GM23338 (cell line): ENCODE data around the gene TRAF5. TPM values are rescaled to one million over a fixed set of nuclear protein-coding genes. Genes with fewer than 3 reads are reported as not detected.

ENCODE experiments used
- ATAC-seq: fragments of 200-7000 bp; cut with Tn5 transposase; 3 replicates; pipeline ENCODE4 v1.9.1; 2020
- DNase-seq: peaks from one replicate; pipeline ENCODE4 v3.0.0-alpha.2; 2015; ENCODE audit warnings: low spot score
- H2AFZ ChIP-seq: fragments of 200-600 bp; sonication (generic); 2 replicates; pipeline ENCODE4 v1.8.0; 2016; ENCODE audit warnings: antibody characterized with exemption, mild to moderate bottlenecking, moderate library complexity
- H3F3A ChIP-seq: fragments of 200-600 bp; sonication (generic); replicated peaks from 2 replicates; pipeline ENCODE4 v1.8.0; 2017; ENCODE audit warnings: antibody characterized with exemption, mixed run types, low read depth
- H3K27ac ChIP-seq: fragments of 200-600 bp; sonication (generic); 2 replicates; pipeline ENCODE4 v1.6.1; 2016; ENCODE audit warnings: low read depth
- H3K27me3 ChIP-seq: fragments of 200-600 bp; sonication (generic); 2 replicates; pipeline ENCODE4 v1.8.0; 2016; ENCODE audit warnings: mild to moderate bottlenecking, mixed run types, moderate library complexity; ENCODE audit not compliant: insufficient read depth
- H3K36me3 ChIP-seq: fragments of 200-600 bp; sonication (generic); 2 replicates; pipeline ENCODE4 v1.8.0; 2016; ENCODE audit warnings: mild to moderate bottlenecking; ENCODE audit not compliant: insufficient read depth
- H3K4me1 ChIP-seq: fragments of 200-600 bp; sonication (generic); 2 replicates; pipeline ENCODE4 v1.8.0; 2016; ENCODE audit warnings: mild to moderate bottlenecking, moderate library complexity; ENCODE audit not compliant: insufficient read depth
- H3K4me2 ChIP-seq: fragments of 200-600 bp; sonication (generic); 2 replicates; pipeline ENCODE4 v1.7.1; 2017; ENCODE audit warnings: mixed run types
- H3K4me3 ChIP-seq: fragments of 200-600 bp; sonication (generic); 2 replicates; pipeline ENCODE4 v1.6.1; 2016; ENCODE audit warnings: mixed run types
- H3K79me2 ChIP-seq: fragments of 200-600 bp; sonication (generic); replicated peaks from 2 replicates; pipeline ENCODE4 v1.8.0; 2017; ENCODE audit warnings: mild to moderate bottlenecking; ENCODE audit not compliant: insufficient read depth
- H3K9me2 ChIP-seq: fragments of 200-600 bp; sonication (generic); 2 replicates; pipeline ENCODE4 v1.8.0; 2017; ENCODE audit not compliant: insufficient read depth
- H4K20me1 ChIP-seq: fragments of 200-600 bp; sonication (generic); replicated peaks from 2 replicates; pipeline ENCODE4 v1.8.0; 2017; ENCODE audit warnings: mild to moderate bottlenecking; ENCODE audit not compliant: insufficient read depth
- H3K27ac Mint-ChIP-seq: 2 replicates; pipeline ENCODE4 v1.8.0; 2020; ENCODE audit warnings: inconsistent platforms, mild to moderate bottlenecking, moderate library complexity, mixed read lengths
- H3K27me3 Mint-ChIP-seq: 3 replicates; pipeline ENCODE4 v1.8.0; 2022; ENCODE audit warnings: low read depth, mild to moderate bottlenecking, moderate library complexity, mixed read lengths, inconsistent platforms; ENCODE audit not compliant: insufficient read depth, poor library complexity
- H3K36me3 Mint-ChIP-seq: 3 replicates; pipeline ENCODE4 v1.8.0; 2021; ENCODE audit warnings: low read depth, mild to moderate bottlenecking, inconsistent platforms, moderate library complexity, mixed read lengths
- H3K4me1 Mint-ChIP-seq: 3 replicates; pipeline ENCODE4 v1.8.0; 2020; ENCODE audit warnings: mild to moderate bottlenecking, inconsistent platforms, mixed read lengths
- H3K4me3 Mint-ChIP-seq: 3 replicates; pipeline ENCODE4 v1.8.0; 2021; ENCODE audit warnings: moderate library complexity, mild to moderate bottlenecking, inconsistent platforms, mixed read lengths
- H3K9me3 Mint-ChIP-seq: 3 replicates; pipeline ENCODE4 v1.8.0; 2020; ENCODE audit warnings: moderate library complexity, mild to moderate bottlenecking, inconsistent platforms, mixed read lengths
- CREB1 ChIP-seq: fragments of 250-450 bp; sonication (Bioruptor Pico); IDR thresholded peaks from 2 replicates; pipeline ENCODE4 v1.5.0; 2020; ENCODE audit warnings: low read depth, mild to moderate bottlenecking, moderate library complexity
- EZH2 ChIP-seq: fragments of 200-600 bp; sonication (generic); IDR thresholded peaks from one replicate; pipeline ENCODE4 v1.8.0; 2017; ENCODE audit warnings: antibody characterized with exemption, mild to moderate bottlenecking, low read depth; ENCODE audit not compliant: unreplicated experiment
- EZH2phosphoT487 ChIP-seq: fragments of 200-600 bp; sonication (generic); IDR thresholded peaks from one replicate; pipeline ENCODE4 v1.8.1; 2018; ENCODE audit warnings: antibody characterized with exemption; ENCODE audit not compliant: unreplicated experiment
- JUNB ChIP-seq: IDR thresholded peaks from one replicate; pipeline ENCODE4 v1.6.1; 2016; ENCODE audit warnings: antibody characterized with exemption; ENCODE audit not compliant: unreplicated experiment
- NANOG ChIP-seq: IDR thresholded peaks from 2 replicates; pipeline ENCODE4 v1.6.1; 2016; ENCODE audit warnings: antibody characterized with exemption, borderline replicate concordance
- POLR2AphosphoS5 ChIP-seq: IDR thresholded peaks from 2 replicates; pipeline ENCODE4 v1.6.1; 2016; ENCODE audit warnings: antibody characterized with exemption, low read depth
- STAT1 ChIP-seq: IDR thresholded peaks from one replicate; pipeline ENCODE4 v1.6.1; 2016; ENCODE audit warnings: antibody characterized with exemption; ENCODE audit not compliant: unreplicated experiment
- ZNF114 ChIP-seq: fragments of 250-450 bp; sonication (Bioruptor Pico); IDR thresholded peaks from 2 replicates; pipeline ENCODE4 v1.5.0; 2020; ENCODE audit warnings: mild to moderate bottlenecking, moderate library complexity
- ZNF331 ChIP-seq: fragments of 250-450 bp; sonication (Bioruptor Pico); IDR thresholded peaks from 2 replicates; pipeline ENCODE4 v1.5.0; 2020; ENCODE audit warnings: low read depth, mild to moderate bottlenecking, moderate library complexity
- polyA plus RNA-seq: library from polyadenylated mRNA; unstranded; fragments of >200 nt; fragmentation: Nextera tagmentation; extraction: Ambion mirVana; gene quantifications from 2 replicates; pipeline ENCODE4 v1.2.1, GENCODE V29; 2016
- total RNA-seq: library from RNA; depleted of rRNA; stranded (reverse); fragments of >200 nt; shearing (Covaris generic); gene quantifications from 2 replicates; pipeline ENCODE4 v1.2.3, GENCODE V29; 2014
- TF ChIP-seq, protein P1 (sequence below), 2 experiments: fragments of 200-600 bp in 1 of 2; sonication (generic) in 1 of 2; conservative IDR thresholded peaks; 2 replicates each; pipeline versions ENCODE4 v1.5.1 to v1.6.1; 2016 to 2017; ENCODE audit warnings: antibody characterized with exemption in 2 of 2, low read depth in 2 of 2, mild to moderate bottlenecking in 2 of 2, moderate library complexity in 1 of 2
- TF ChIP-seq, protein P2 (sequence below): fragments of 250-450 bp; sonication (Bioruptor Pico); IDR thresholded peaks from 2 replicates; pipeline ENCODE4 v1.5.0; 2020; ENCODE audit warnings: mild to moderate bottlenecking, moderate library complexity
- TF ChIP-seq, protein P3 (sequence below): IDR thresholded peaks from one replicate; pipeline ENCODE4 v1.6.1; 2018; ENCODE audit warnings: antibody characterized with exemption; ENCODE audit not compliant: unreplicated experiment
- TF ChIP-seq, protein P4 (sequence below): IDR thresholded peaks from 2 replicates; pipeline ENCODE4 v1.6.1; 2016; ENCODE audit warnings: antibody characterized with exemption

TRAF5 gene
- total and polyA plus RNA-seq, 2 experiments from 2014 or later, result 9.2 to 18.9 TPM

- Mint-ChIP-seq H3K36me3 (peaks cover 18% of the 10 kb centered on the region), H3K4me3 (peak overlapping the region; percentile 10; the same call in 1 of the 3 replicates), H3K9me3 (peaks cover 6% of the 10 kb centered on the region; the same call in 2 of the 3 replicates), H3K27me3 (peaks cover 8% of the 10 kb centered on the region), H3K4me1 (peaks cover 25% of the 10 kb centered on the region), H3K27ac (peak overlapping the region; percentile 46; the same call in 1 of the 2 replicates)
- Histone ChIP-seq H4K20me1 (no peaks in the 10 kb centered on the region), H3K4me3 (no peak overlapping the region), H3K79me2 (no peaks in the 10 kb centered on the region), H3K27ac (no peak overlapping the region), H3K4me1 (peaks cover 13% of the 10 kb centered on the region), H3F3A (no peaks in the 10 kb centered on the region), H3K4me2 (no peak overlapping the region), H2AFZ (no peak overlapping the region), H3K9me2 (no peaks in the 10 kb centered on the region), H3K36me3 (no peaks in the 10 kb centered on the region; the same call in 1 of the 2 replicates), H3K27me3 (peaks cover 8% of the 10 kb centered on the region; the same call in 1 of the 2 replicates)
- no peak for TF ChIP-seq ZNF331 (CRISPR knock-in tag)
- TF ChIP-seq, protein P1, sequence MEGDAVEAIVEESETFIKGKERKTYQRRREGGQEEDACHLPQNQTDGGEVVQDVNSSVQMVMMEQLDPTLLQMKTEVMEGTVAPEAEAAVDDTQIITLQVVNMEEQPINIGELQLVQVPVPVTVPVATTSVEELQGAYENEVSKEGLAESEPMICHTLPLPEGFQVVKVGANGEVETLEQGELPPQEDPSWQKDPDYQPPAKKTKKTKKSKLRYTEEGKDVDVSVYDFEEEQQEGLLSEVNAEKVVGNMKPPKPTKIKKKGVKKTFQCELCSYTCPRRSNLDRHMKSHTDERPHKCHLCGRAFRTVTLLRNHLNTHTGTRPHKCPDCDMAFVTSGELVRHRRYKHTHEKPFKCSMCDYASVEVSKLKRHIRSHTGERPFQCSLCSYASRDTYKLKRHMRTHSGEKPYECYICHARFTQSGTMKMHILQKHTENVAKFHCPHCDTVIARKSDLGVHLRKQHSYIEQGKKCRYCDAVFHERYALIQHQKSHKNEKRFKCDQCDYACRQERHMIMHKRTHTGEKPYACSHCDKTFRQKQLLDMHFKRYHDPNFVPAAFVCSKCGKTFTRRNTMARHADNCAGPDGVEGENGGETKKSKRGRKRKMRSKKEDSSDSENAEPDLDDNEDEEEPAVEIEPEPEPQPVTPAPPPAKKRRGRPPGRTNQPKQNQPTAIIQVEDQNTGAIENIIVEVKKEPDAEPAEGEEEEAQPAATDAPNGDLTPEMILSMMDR (conservative IDR thresholded peaks at IDR 0.05; ENCODE audit: low read depth in 2 of 2), result no peak
- TF ChIP-seq ZNF114 (CRISPR knock-in tag), result no peak
- TF ChIP-seq, protein P2, sequence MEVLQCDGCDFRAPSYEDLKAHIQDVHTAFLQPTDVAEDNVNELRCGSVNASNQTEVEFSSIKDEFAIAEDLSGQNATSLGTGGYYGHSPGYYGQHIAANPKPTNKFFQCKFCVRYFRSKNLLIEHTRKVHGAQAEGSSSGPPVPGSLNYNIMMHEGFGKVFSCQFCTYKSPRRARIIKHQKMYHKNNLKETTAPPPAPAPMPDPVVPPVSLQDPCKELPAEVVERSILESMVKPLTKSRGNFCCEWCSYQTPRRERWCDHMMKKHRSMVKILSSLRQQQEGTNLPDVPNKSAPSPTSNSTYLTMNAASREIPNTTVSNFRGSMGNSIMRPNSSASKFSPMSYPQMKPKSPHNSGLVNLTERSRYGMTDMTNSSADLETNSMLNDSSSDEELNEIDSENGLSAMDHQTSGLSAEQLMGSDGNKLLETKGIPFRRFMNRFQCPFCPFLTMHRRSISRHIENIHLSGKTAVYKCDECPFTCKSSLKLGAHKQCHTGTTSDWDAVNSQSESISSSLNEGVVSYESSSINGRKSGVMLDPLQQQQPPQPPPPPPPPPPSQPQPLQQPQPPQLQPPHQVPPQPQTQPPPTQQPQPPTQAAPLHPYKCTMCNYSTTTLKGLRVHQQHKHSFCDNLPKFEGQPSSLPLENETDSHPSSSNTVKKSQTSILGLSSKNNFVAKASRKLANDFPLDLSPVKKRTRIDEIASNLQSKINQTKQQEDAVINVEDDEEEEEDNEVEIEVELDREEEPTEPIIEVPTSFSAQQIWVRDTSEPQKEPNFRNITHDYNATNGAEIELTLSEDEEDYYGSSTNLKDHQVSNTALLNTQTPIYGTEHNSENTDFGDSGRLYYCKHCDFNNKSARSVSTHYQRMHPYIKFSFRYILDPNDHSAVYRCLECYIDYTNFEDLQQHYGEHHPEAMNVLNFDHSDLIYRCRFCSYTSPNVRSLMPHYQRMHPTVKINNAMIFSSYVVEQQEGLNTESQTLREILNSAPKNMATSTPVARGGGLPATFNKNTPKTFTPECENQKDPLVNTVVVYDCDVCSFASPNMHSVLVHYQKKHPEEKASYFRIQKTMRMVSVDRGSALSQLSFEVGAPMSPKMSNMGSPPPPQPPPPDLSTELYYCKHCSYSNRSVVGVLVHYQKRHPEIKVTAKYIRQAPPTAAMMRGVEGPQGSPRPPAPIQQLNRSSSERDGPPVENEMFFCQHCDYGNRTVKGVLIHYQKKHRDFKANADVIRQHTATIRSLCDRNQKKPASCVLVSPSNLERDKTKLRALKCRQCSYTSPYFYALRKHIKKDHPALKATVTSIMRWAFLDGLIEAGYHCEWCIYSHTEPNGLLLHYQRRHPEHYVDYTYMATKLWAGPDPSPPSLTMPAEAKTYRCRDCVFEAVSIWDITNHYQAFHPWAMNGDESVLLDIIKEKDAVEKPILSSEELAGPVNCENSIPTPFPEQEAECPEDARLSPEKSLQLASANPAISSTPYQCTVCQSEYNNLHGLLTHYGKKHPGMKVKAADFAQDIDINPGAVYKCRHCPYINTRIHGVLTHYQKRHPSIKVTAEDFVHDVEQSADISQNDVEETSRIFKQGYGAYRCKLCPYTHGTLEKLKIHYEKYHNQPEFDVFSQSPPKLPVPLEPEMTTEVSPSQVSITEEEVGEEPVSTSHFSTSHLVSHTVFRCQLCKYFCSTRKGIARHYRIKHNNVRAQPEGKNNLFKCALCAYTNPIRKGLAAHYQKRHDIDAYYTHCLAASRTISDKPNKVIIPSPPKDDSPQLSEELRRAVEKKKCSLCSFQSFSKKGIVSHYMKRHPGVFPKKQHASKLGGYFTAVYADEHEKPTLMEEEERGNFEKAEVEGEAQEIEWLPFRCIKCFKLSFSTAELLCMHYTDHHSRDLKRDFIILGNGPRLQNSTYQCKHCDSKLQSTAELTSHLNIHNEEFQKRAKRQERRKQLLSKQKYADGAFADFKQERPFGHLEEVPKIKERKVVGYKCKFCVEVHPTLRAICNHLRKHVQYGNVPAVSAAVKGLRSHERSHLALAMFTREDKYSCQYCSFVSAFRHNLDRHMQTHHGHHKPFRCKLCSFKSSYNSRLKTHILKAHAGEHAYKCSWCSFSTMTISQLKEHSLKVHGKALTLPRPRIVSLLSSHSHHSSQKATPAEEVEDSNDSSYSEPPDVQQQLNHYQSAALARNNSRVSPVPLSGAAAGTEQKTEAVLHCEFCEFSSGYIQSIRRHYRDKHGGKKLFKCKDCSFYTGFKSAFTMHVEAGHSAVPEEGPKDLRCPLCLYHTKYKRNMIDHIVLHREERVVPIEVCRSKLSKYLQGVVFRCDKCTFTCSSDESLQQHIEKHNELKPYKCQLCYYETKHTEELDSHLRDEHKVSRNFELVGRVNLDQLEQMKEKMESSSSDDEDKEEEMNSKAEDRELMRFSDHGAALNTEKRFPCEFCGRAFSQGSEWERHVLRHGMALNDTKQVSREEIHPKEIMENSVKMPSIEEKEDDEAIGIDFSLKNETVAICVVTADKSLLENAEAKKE, result no peak
- no peak for TF ChIP-seq EZH2phosphoT487
- no peak for TF ChIP-seq NANOG
- no peak for TF ChIP-seq POLR2AphosphoS5
- TF ChIP-seq STAT1, result no peak
- TF ChIP-seq, protein P3, sequence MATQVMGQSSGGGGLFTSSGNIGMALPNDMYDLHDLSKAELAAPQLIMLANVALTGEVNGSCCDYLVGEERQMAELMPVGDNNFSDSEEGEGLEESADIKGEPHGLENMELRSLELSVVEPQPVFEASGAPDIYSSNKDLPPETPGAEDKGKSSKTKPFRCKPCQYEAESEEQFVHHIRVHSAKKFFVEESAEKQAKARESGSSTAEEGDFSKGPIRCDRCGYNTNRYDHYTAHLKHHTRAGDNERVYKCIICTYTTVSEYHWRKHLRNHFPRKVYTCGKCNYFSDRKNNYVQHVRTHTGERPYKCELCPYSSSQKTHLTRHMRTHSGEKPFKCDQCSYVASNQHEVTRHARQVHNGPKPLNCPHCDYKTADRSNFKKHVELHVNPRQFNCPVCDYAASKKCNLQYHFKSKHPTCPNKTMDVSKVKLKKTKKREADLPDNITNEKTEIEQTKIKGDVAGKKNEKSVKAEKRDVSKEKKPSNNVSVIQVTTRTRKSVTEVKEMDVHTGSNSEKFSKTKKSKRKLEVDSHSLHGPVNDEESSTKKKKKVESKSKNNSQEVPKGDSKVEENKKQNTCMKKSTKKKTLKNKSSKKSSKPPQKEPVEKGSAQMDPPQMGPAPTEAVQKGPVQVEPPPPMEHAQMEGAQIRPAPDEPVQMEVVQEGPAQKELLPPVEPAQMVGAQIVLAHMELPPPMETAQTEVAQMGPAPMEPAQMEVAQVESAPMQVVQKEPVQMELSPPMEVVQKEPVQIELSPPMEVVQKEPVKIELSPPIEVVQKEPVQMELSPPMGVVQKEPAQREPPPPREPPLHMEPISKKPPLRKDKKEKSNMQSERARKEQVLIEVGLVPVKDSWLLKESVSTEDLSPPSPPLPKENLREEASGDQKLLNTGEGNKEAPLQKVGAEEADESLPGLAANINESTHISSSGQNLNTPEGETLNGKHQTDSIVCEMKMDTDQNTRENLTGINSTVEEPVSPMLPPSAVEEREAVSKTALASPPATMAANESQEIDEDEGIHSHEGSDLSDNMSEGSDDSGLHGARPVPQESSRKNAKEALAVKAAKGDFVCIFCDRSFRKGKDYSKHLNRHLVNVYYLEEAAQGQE, result no peak
- TF ChIP-seq, protein P4, sequence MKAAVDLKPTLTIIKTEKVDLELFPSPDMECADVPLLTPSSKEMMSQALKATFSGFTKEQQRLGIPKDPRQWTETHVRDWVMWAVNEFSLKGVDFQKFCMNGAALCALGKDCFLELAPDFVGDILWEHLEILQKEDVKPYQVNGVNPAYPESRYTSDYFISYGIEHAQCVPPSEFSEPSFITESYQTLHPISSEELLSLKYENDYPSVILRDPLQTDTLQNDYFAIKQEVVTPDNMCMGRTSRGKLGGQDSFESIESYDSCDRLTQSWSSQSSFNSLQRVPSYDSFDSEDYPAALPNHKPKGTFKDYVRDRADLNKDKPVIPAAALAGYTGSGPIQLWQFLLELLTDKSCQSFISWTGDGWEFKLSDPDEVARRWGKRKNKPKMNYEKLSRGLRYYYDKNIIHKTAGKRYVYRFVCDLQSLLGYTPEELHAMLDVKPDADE, result no peak
- no peak for TF ChIP-seq JUNB
- no peak for TF ChIP-seq CREB1 (CRISPR knock-in tag)
- TF ChIP-seq EZH2, result no peak
- DNase-seq (no peak), ATAC-seq (no peak)
These were observed 93.8 kb downstream of the TRAF5 start for GRCh38 chr1:211420389-211420788.
